Calu3 (cell line): Measurements from ENCODE around the gene LRRC56. TPM values are rescaled to one million over a fixed set of nuclear protein-coding genes. Genes with fewer than 3 reads are reported as not detected.

Source experiments
- BruUV-seq: library from RNA; stranded (reverse); fragments of 400-500 nt; replicated peaks from 2 replicates; lab custom pipeline; 2021; lab: Mats Ljungman, UMichigan
- CTCF ChIA-PET: fragments of 300-600 bp; sonication (Branson Sonifier 250); formaldehyde crosslinking; loops from one replicate; lab custom pipeline; 2022; ENCODE audit warnings: antibody characterized with exemption; lab: Charles Lee
- DNase-seq: peaks from one replicate; pipeline ENCODE4 v3.0.0; 2022
- H3K27ac Mint-ChIP-seq: one replicate; pipeline ENCODE4 v1.8.0; 2022; ENCODE audit warnings: mixed read lengths; ENCODE audit not compliant: unreplicated experiment
- H3K27me3 Mint-ChIP-seq: one replicate; pipeline ENCODE4 v1.8.0; 2022; ENCODE audit warnings: mixed read lengths; ENCODE audit not compliant: unreplicated experiment
- H3K36me3 Mint-ChIP-seq: one replicate; pipeline ENCODE4 v1.8.0; 2022; ENCODE audit warnings: mild to moderate bottlenecking, moderate library complexity, mixed read lengths; ENCODE audit not compliant: insufficient read depth, unreplicated experiment
- H3K4me1 Mint-ChIP-seq: one replicate; pipeline ENCODE4 v1.8.0; 2022; ENCODE audit warnings: mild to moderate bottlenecking, low read depth, mixed read lengths; ENCODE audit not compliant: unreplicated experiment
- H3K4me3 Mint-ChIP-seq: one replicate; pipeline ENCODE4 v1.8.0; 2022; ENCODE audit warnings: mild to moderate bottlenecking, low read depth, moderate library complexity, mixed read lengths; ENCODE audit not compliant: unreplicated experiment
- H3K9me3 Mint-ChIP-seq: one replicate; pipeline ENCODE4 v1.8.0; 2022; ENCODE audit warnings: low read depth, mixed read lengths; ENCODE audit not compliant: unreplicated experiment
- CTCF ChIP-seq: fragments of 200-600 bp; IDR thresholded peaks from one replicate; pipeline ENCODE4 v1.8.0; 2022; ENCODE audit warnings: antibody characterized with exemption; ENCODE audit not compliant: unreplicated experiment
- intact Hi-C: fragments of 100-400 bp; cut with micrococcal nuclease; formaldehyde crosslinking; loops from one replicate; pipeline ENCODE4 v1.10.0; 2022; ENCODE audit not compliant: unreplicated experiment
- total RNA-seq: library from RNA; stranded (reverse); gene quantifications from 2 replicates; pipeline ENCODE4 v1.2.3, GENCODE V29; 2022

Gene LRRC56
- total RNA-seq, 1 experiment from 2014 or later: 2.6 TPM

DNA sequence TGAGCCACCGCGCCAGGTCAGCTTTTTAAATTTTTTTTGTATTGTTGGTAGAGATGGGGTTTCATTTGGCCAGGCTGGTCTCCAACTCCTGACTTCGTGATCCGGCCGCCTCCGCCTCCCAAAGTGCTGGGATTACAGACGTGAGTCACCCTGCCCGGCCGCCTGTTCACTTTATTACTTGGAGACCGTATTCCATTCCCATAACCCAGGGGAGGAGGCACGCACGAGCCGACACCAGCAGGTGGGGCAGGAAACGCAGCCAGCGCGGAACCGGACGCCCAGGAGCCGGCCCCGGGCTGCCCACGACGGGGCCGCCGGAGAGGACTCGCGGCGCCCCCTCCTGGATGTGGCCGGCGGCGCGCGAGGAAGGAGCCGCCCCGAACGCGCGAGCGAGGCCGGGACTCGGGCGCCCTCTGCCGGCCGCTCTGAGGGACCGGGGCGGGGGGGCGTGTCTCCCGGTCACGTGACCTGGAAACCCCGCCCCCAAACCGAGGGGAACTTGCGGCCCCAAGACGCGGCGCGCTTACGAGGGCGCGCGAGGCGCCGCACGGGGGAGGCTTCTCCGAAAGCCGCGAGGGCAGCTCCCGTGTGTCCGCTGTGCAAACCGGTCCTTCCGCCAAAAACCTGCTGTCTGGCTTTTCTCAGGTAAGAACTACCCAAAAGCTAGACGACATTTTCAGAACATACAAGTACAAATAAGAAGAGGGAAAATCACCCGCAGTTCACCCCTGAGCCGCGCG is 18.7 kb upstream of the LRRC56 start:
- peaks cover 21% of the 10 kb centered on the region for H3K36me3 Mint-ChIP-seq
- CTCF ChIA-PET: interaction anchor here (0.6 to 0.7 kb wide), 4 partner anchors 12 to 303 kb away, joined by 3 to 6 read pairs (median 3); partner anchors contain the start of gene HRAS
- peak overlapping the region; percentile 30 for H3K4me3 Mint-ChIP-seq
- H3K9me3 Mint-ChIP-seq: no peaks in the 10 kb centered on the region
- no TSS peak for BruUV-seq
- peak; percentile 93 for DNase-seq
- no peaks in the 10 kb centered on the region for H3K4me1 Mint-ChIP-seq
- intact Hi-C loops: loop anchor here (5.0 to 10.0 kb wide), 2 partner anchors 161 to 314 kb away; partner anchors contain the start of genes BET1L and RIC8A
- H3K27ac Mint-ChIP-seq: peak overlapping the region; percentile 31
- peak; percentile 94 for TF ChIP-seq CTCF
- no peaks in the 10 kb centered on the region for H3K27me3 Mint-ChIP-seq

- H3K27me3 Mint-ChIP-seq: no peaks in the 10 kb centered on the region
- peaks cover 15% of the 10 kb centered on the region for H3K36me3 Mint-ChIP-seq
- no peak overlapping the region for H3K4me3 Mint-ChIP-seq
- no peak for DNase-seq
- intact Hi-C loops: no loop called here
- no peaks in the 10 kb centered on the region for H3K4me1 Mint-ChIP-seq
- H3K27ac Mint-ChIP-seq: no peak overlapping the region
- no peak for TF ChIP-seq CTCF
- BruUV-seq: no TSS peak
- peaks cover 2% of the 10 kb centered on the region for H3K9me3 Mint-ChIP-seq
- CTCF ChIA-PET: no interaction called here
Observed at GRCh38 chr11:520428-521176, 16.7 kb upstream of the LRRC56 start.

GRCh38 chr11:521177-521688 is 16.1 kb upstream of the LRRC56 start:
- no TSS peak for BruUV-seq
- peaks cover 2% of the 10 kb centered on the region for H3K9me3 Mint-ChIP-seq
- no peak for DNase-seq
- no peak overlapping the region for H3K4me3 Mint-ChIP-seq
- CTCF ChIA-PET: no interaction called here
- peaks cover 10% of the 10 kb centered on the region for H3K36me3 Mint-ChIP-seq
- H3K27ac Mint-ChIP-seq: no peak overlapping the region
- intact Hi-C loops: no loop called here
- no peak for TF ChIP-seq CTCF
- H3K27me3 Mint-ChIP-seq: no peaks in the 10 kb centered on the region
- no peaks in the 10 kb centered on the region for H3K4me1 Mint-ChIP-seq

DNA sequence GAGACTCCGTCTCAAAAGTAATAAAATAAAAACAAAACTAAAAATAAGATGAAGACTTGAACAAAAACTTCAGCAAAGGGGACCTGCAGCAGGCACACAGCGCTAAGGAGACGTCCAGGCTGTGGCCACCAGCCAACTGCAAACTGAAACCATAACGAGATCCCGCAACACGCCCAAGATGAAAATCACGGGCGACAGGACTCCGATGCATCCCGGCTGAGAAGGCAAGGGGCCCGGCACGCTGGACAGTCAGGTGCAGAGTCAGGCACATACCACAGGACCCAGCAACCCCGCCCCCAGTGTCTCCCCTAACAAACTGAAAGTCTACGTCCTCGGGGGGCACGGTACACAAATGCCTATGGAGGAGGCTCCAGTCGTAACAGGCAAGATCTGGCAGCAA is 11.1 kb upstream of the LRRC56 start:
- peaks cover 2% of the 10 kb centered on the region for H3K9me3 Mint-ChIP-seq
- no peaks in the 10 kb centered on the region for H3K36me3 Mint-ChIP-seq
- no peaks in the 10 kb centered on the region for H3K27me3 Mint-ChIP-seq
- CTCF ChIA-PET: no interaction called here
- H3K27ac Mint-ChIP-seq: no peak overlapping the region
- intact Hi-C loops: no loop called here
- BruUV-seq: no TSS peak
- no peak for TF ChIP-seq CTCF
- no peaks in the 10 kb centered on the region for H3K4me1 Mint-ChIP-seq
- no peak overlapping the region for H3K4me3 Mint-ChIP-seq
- no peak for DNase-seq
